Germinal center (tissue), 1 donor: ENCODE data around the gene ACADS.

Source experiments
- DNase-seq: peaks from one replicate; pipeline ENCODE4 v3.0.0; 2012; ENCODE audit warnings: mixed read lengths, low spot score

ACADS gene, protein sequence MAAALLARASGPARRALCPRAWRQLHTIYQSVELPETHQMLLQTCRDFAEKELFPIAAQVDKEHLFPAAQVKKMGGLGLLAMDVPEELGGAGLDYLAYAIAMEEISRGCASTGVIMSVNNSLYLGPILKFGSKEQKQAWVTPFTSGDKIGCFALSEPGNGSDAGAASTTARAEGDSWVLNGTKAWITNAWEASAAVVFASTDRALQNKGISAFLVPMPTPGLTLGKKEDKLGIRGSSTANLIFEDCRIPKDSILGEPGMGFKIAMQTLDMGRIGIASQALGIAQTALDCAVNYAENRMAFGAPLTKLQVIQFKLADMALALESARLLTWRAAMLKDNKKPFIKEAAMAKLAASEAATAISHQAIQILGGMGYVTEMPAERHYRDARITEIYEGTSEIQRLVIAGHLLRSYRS

DNA sequence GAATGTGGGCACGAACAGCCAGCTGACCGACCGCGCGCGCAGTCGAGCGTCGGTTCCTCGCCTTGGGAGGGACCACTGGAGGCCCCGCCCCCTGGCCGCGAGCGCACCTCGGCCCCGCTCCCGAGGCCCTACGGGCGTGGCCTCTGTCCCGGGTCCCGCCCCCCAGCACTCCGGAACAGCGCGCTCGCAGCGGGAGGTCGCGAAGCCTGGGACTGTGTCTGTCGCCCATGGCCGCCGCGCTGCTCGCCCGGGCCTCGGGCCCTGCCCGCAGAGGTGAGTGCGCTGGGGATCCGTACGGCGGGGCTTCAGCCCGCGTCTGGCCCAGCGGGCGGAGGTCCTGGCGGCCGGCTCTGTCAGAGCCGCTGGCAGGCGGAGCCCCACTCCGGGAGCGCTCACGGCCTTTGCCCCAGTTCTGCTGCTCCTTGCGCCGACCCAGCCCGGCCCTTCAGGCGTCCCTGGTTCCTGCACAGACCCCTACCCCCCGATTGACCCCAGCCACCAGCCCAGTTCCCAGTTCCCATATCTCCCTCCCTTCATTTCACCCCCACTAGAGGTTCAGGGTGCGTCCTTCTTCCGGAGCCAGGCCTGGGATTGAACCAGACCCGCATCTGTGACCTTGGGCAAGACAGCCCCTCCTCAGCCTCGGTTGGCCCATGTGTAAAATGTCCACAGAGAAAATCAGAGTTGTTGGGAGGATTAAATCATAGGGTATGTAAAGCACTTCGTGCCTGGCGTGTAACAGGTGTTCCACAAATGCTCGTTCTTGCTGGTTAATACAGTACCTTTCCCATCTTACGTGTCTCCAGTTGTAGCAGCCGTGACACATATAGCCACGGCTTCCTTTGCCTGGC lies at the start of gene ACADS:
ACADS (plus strand) TSS at position 168 of the 851 bp plus-strand sequence; CDS start at position 228, 60 bp downstream.
- DNase-seq, result peak; percentile 97

DNA sequence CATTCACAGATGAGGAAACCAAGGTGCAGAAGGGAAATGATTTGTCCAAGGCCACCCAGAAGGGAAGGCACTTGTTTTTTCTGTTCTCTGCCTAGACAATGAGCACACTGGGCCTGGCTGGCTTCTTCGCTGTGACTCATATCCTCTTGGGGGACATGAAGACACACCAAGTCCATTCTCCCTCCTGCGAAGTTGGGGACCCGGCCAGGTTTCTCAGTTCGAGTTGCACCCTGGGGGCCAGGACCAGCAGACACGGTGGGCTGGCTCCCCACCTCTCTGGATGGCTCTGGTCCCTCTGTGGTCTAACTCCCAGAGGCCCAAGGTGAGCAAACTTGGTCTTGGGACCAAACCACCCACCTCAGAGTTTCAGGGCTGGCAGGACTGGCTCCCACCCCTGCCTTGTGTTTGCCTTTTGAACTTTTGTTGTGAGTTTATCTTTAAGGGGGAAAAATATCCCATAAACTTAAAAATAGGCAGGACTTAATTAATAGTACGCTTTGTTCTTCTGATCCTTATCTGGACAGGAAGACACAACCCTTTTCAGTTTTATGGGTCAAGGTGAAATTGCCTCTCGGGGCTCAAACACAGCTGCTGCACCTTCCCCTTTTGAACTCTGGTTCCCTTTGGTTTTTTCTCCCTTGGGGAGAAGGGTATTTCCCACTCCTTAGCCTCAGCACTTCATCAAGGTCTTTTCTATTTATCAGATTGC lies 47.7 kb upstream of the ACADS start:
- DNase-seq, result peak; percentile 49

DNA sequence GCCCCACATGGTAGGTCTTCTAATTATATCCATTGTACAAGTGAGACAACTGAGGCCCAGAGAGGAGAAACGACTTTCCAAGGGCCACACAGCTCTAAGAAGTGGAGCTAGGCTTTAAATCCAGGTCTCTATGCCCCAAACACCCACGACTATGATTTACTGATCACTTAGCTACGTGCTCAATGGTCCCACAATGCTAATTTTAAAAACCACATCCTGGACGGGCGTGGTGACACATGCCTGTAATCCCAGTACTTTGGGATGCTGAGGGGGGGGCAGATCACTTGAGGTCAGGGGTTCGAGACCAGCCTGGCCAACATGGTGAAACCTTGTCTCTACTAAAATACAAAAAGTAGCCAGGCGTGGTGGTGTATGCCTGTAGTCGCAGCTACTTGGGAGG lies 47.1 kb upstream of the ACADS start:
- no peak for DNase-seq

DNA sequence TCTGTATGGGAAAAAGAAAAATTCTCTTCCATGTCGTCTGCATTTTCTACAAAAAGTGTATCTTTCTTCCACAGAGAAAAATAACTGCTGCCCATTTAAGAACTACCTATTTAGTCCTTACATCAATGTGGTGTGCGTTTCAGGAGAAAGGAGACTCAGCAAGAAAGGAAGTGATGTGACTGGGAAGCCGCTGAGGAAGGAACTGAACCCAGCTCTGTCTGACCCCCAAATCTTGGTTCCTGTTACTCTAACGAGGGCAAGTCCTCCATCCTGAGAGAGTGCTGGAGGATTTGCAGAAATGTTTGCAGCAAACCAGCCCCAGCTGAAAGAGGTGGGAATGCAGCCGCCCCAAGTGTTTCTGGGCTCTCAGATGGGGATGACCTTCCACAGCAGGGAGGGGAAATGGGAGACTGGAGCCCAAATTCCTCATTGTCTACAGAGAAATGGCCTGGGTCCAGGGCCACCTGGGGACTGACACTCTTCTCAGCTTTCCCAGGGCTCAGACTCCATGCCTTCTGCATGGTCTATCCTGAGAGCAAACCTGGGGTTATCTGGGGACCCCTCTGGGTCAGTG lies 45.4 kb upstream of the ACADS start:
- no peak for DNase-seq

DNA sequence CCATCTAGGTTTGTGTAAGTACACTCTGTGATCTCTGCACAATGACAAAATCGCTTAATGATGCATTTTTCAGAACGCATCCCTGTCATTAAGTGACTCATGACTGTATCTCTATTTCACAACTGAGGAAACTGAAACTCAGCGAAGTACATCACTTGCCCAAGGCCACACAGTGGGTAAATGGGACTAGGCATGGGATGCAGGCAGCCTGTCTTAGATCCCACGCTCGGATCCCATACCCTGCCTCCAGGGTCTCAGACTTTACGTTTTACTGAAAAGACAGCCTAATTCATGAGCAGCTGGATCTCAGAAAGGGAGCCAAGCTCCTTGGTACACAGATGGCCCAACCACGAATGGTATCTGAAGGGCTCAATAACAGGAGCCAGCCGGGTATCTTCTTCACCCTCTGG lies 41.1 kb upstream of the ACADS start:
- DNase-seq, result no peak

DNA sequence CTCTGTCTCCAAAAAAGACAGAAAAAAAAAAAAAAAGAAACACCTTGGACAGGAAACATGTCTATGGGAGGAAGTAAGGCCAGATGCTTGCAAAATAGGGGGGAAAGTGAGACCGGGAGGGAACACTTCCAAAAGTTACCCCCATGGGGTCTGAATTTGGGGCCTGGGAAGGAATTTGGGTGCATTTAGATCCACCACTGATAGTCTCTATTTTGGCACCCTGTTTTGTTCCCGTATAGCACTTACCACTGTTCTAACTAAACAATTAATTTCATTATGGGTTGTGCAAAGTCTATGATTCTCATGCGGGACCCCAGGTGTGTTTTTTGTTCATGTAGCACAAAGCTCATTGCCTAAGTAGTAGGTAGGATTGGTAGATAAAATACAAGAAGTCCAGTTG lies 40.1 kb upstream of the ACADS start:
- no peak for DNase-seq

DNA sequence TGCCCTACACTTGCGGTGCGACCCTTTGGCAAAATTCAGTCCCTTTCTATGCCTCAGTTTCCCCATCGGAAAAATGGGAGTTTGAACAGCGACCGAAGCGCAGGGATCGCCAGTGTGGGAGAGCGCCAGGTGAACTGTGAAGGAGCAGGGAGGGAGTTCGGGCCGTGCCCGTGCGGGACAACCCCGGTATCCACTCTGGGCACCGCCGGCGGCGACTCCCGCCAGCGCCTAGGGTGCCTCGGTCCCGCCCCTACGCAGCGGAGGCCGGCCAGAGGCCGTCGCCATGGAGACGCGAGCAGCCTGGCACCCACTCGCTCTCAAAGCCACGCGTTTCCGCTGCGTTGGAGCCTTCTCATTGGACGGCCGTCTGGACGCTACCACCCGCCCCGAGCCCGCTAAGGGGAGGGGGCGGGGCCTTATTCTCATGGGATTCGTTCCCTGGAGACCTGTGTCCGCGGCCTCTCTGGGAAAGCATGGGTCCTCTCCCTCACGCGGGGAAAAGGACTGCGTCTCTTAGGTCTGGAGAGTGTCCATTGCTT lies 39.4 kb upstream of the ACADS start:
- peak; percentile 95 for DNase-seq

DNA sequence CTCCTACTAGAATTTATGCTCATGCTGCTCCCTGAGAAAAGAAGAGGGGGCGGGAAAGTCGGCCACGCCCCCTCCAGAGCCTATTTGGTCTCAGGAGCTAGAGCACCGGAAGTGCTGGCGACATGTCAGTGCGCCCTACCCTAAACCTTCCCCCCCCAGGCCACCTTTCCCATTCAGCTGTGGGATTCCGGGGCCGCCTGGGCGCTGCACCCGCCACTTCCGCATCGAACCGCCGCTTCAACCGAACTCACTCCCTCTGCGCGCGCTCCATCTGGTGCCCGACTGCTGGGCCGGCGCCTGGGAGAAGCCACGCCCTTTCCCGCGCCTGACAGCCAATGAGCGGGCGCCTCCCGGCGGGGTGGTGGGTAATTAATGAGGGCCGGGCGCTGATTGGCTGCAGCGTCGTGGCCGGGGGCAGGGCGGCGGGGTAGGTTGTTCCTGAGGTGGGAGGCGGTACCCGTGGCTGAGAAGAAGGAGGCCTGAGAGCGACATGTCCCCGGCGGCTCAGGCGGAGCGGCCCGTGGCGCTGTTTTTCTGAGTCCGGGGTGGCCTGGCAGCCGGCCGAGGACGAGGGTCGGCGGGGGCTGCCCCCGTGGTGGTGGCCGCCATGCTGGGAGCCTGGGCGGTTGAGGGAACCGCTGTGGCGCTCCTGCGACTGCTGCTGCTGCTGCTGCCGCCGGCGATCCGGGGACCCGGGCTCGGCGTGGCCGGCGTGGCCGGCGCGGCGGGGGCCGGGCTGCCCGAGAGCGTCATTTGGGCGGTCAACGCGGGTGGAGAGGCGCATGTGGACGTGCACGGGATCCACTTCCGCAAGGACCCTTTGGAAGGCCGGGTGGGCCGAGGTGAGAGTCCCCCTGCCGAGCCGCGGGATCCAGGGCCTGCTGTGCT lies 38.7 kb upstream of the ACADS start, which contains the start of gene MLEC:
MLEC (plus strand) TSS at position 460 of the 888 bp plus-strand sequence; CDS start at position 608, 148 bp downstream.
- peak; percentile 100 for DNase-seq

DNA sequence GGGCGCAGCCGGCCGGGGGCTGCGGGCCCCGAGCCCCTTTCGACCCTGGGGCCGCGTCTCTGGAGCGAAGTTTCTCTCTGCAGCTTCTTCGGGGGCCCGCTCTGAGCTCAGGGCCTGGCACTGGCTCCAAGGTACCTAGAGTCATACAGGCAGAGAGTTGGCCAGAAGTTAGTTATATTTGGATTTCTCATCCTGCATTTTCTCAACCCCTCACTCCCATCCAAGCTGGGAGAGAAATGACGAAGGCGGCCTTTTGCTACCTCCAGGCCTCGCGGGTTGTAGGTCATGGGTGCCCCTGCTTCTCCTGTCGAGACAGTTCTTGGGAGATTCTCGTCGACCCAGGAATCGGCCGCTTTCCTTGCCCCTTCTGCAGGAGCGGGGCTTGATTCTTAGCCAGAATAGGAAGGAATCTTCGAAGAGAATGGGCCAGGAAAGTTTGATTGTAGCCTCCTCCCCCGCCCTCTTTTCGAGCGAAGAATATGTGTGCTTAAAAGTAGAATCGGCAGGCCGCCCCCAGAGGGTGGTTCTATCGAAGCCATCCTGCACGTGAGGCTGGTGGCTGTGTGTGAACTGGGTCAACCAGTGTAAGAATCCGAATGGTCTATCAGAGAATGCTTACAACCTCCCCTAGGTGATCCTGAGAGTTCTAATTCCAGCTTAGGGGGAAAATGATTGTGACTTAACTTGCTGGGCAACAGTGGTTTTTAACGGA lies 37.9 kb upstream of the ACADS start:
- DNase-seq, result no peak

DNA sequence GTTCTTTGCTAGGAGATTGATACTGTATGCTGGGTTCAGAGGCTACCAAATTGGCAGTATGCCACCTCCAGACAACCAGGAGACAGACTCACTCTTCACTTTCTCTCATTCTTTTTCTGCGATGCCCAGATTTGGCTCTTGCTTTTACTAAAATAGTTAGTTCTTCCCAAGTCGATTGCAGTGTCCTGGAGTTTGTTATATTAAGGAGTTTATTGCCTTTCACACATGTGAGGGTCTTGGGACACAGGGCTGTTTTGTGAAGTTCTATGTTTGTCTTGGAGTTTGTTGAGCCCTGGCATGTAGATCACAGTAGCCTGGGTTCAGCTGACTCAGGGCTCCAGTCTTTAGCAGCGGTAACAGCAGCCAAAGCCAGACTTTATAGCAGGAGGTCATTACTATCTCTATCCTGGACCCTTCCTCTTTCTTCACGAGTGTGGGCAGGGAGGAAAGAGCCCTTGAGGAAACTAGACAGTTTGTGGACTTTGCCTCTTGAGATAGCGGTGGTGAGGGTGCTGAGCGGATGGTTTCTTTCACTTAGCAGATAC lies 37.0 kb upstream of the ACADS start:
- DNase-seq, result no peak

DNA sequence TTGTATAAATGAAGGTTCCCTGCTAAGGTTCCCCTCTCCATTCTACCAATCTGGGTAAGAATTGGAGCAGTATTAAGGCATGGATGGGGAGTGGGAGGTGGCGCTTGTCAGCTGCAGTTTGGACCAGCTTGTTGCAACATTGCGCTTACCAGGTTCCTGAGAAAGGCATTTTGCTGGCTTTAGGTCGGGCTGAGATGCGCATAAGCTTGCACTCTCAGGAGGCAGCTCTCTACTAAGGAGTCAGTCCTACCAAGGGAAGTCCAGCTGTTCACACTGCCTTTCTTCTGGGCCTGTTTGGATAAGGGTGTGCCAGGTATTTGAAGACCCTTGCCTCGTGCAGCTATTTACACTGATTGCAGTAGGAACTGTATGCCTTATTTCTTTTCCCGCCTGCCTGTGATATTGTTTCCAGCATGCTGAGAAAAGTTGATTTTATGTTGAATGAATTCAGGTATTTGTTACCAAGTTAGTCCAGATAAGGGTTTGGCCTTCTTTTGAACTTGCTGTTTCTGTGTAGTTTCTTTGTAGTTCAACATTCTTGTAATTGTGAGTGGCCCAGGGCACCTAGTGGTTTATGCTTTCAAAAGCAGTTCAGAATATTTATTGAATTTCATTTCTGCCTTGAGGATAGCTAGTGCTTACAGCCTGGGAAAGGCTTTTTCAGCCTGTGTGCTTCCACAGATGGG lies 36.1 kb upstream of the ACADS start:
- DNase-seq, result no peak

DNA sequence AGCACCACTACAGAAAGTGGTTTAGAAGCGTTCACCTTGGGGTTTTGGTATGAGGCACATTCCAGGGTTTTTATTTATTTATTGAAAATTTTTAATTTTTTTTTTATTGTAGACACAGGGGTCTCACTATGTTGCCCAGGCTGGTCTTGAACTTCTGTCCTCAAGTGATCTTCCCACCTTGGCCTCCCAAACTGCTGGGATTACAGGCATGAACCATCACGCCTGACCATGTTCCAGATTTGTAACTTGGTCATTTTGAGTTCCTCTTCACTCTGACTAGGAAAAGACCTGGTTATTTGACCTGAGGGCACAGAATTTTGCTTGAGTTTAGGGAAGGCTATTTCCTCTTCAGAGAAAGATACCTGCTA lies 35.6 kb upstream of the ACADS start:
- no peak for DNase-seq

DNA sequence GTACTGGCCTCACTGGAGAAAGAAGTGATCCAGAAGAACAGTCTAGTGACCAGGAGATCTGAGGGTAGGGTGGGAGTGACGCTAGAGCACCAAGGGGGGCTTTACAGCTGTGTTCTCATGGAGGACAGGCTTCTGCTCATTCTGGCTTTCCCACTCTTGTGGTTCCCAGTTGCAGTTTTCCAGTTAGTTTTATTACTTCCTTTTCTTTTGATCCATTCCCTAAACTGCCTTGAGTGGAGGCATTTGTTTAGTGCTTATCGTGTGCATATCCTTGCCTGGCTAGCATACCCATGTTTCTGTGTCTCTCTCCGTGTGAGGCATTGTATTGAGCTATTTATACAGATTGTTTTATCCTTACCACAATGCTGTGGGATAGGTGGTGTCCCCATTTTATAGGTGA lies 34.6 kb upstream of the ACADS start:
- no peak for DNase-seq

DNA sequence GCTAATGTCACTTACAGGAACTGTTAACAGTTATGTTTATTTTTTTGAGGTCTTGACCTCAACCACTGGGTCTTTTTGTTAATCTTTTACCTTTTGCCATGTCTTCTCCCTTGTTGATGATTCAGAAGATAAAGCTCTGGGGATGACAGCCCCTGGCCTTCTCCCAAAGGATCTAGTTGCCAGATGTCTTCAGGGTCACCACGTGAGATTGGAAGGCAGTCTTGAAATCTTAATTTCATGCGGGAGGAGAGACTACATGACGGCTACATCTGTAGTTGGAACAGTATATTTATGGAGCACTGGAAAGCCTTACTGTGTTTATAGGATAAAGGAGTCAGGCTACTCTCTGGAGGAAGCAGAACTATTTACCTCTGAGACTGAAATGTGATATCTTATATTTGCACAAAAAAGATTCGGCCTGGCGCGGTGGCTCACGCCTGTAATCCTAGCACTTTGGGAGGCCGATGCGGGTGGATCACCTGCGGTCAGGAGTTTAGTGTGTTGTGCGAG lies 33.0 kb upstream of the ACADS start:
- no peak for DNase-seq

DNA sequence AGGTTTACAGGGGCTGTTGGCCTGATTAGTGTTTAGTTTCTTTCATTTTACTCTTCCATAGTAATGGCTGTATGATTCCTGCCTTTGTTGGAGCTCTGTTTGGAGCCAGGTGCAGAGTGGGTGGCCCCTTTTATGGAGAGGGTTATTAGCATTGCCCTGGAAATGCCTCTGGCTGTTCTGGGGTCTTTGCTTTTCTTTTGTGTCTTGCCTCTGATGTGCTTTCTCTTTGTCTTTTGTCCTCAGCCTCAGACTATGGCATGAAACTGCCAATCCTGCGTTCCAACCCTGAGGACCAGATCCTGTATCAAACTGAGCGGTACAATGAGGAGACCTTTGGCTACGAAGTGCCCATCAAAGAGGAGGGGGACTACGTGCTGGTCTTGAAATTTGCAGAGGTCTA lies 31.8 kb upstream of the ACADS start:
- no peak for DNase-seq

DNA sequence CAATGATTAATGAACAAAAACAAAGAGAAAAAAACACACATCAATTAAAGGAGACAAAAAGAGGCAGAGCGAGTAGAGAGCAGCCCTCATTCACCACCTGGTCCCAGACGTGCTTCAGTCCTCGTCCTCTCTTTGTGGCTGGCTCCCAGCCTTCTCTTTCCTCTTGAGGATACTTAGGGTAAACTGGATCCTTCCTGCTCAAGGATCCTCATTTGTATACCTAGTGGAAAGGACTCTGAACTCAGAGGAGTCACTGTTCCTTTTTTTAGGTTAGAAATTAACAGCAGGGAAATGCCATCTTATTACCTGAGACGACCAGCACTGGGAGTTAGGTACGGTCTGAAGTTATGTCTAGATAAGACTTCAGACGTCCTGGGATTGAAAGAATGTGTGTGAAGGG lies 29.0 kb upstream of the ACADS start:
- no peak for DNase-seq

DNA sequence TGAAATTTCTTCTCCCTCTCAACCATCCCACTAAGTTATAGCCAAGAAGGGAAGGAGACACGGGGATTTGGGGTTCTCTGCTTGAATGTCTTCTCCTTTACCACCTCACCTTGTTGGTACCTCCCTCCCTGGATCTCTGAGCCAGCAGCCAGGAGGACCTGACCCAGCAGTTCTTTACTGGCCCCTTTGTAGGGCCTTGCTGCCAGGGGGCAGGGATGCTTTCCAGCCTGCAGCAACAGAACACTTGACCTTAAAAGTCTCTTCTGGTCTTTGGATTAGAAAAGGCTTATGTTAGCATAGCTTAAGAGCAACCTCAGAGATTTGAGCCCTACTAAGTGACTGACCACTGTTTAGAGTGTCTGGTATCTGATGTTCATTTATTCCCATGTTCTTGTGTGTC lies 28.3 kb upstream of the ACADS start:
- DNase-seq, result no peak

DNA sequence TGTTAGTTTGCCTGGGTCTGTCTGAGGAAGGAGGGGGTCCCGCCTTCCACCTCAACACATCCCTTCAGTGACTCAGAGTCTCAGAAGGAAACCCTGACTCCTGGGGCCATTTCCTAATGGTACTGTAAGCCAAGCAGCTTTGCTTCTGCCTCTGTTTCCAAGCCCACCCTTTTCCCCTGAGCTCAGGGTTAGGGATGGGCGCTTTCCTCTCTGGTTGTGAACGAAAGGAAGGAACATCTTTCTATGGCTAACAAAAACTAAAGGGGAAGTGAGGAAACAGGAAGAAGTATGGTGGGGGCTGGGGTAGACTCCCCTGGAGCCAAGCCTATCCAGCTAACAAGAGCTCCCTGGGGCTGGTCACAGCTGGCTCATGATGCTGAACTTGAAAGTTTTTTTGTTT lies 27.0 kb upstream of the ACADS start:
- no peak for DNase-seq

DNA sequence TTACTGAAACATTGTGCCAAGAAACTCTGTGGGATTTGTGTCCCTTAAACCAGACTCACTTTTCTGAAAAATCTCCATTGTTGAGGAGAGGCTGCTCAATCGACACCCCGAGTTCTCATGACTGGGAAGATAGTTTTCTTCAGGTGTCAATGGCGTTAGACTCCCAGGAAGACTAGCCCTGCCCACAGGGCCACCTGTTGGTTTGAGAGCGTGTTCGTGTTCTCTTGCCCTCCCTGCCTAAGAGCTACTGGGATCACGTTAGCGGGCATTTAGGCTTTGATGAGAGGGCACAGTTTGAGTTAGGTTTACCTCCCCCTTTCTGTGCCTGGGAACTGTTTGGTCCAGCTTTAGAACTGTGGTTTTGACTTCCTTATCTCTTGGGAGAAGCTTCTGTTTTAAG lies 26.1 kb upstream of the ACADS start:
- no peak for DNase-seq
